Central memory CD8-positive, alpha-beta T cell (primary cell): ENCODE measurements around the gene GPC3.

Source experiments
- ATAC-seq: fragments of 150-1000 bp; cut with Tn5 transposase; replicated peaks from 2 replicates; pipeline ENCODE4 v1.10.0; 2022; ENCODE audit warnings: mild to moderate bottlenecking, moderate FRiP score, moderate number of reproducible peaks; ENCODE audit not compliant: poor library complexity, severe bottlenecking; ENCODE audit errors: extremely low read depth
- DNase-seq, 2 donors: peaks; one replicate each; pipeline ENCODE4 v3.0.0; 2021; ENCODE audit warnings: low spot score in 2 of 2
- H3K27ac Mint-ChIP-seq: one replicate; pipeline ENCODE4 v1.8.0; 2022; ENCODE audit warnings: low read depth, mild to moderate bottlenecking, moderate library complexity, mixed read lengths
- H3K27me3 Mint-ChIP-seq: one replicate; pipeline ENCODE4 v1.8.0; 2022; ENCODE audit warnings: mixed read lengths
- H3K36me3 Mint-ChIP-seq: one replicate; pipeline ENCODE4 v1.8.0; 2022; ENCODE audit warnings: mild to moderate bottlenecking, moderate library complexity, mixed read lengths; ENCODE audit not compliant: insufficient read depth
- H3K4me1 Mint-ChIP-seq: one replicate; pipeline ENCODE4 v1.8.0; 2022; ENCODE audit warnings: mixed read lengths
- H3K4me3 Mint-ChIP-seq: one replicate; pipeline ENCODE4 v1.8.0; 2022; ENCODE audit warnings: mild to moderate bottlenecking, moderate library complexity, mixed read lengths
- H3K9me3 Mint-ChIP-seq: one replicate; pipeline ENCODE4 v1.8.0; 2022; ENCODE audit warnings: mixed read lengths

Gene GPC3

GRCh38 chrX:133973704-133974103, 11.7 kb downstream of the GPC3 start:
- H3K9me3 Mint-ChIP-seq = no peaks in the 10 kb centered on the region
- ATAC-seq = no peak
- no peak overlapping the region for H3K27ac Mint-ChIP-seq
- H3K27me3 Mint-ChIP-seq = peaks cover 20% of the 10 kb centered on the region
- no peak overlapping the region for H3K4me3 Mint-ChIP-seq
- no peak for DNase-seq
- no peaks in the 10 kb centered on the region for H3K4me1 Mint-ChIP-seq
- no peaks in the 10 kb centered on the region for H3K36me3 Mint-ChIP-seq

DNA sequence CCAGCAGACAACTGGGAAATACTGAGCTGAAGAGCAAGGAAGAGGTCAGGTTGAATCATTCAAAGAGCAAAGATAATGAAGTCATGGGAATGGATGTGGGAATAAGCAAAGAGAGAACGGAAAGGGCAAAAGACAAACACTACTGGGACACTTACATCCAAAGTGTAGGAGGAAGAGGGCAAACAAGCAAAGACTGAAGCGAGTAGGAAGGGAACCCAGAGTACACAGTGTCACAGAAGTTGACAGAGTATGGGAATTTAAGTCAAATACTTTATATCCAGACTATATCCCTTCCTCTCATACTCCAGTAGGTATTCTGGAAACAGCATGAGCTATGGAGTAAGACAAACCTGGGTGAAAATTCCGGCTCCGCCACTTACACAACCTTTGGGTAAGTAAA, 12.5 kb downstream of the GPC3 start:
- DNase-seq (no peak), ATAC-seq (no peak)
- no peak overlapping the region for H3K4me3 Mint-ChIP-seq
- H3K4me1 Mint-ChIP-seq = no peaks in the 10 kb centered on the region
- no peaks in the 10 kb centered on the region for H3K36me3 Mint-ChIP-seq
- H3K27ac Mint-ChIP-seq = no peak overlapping the region
- no peaks in the 10 kb centered on the region for H3K9me3 Mint-ChIP-seq
- H3K27me3 Mint-ChIP-seq = peaks cover 20% of the 10 kb centered on the region

- H3K36me3 Mint-ChIP-seq = no peaks in the 10 kb centered on the region
- H3K27ac Mint-ChIP-seq = no peak overlapping the region
- peaks cover 20% of the 10 kb centered on the region for H3K27me3 Mint-ChIP-seq
- ATAC-seq (no peak), DNase-seq (no peak)
- H3K4me3 Mint-ChIP-seq = no peak overlapping the region
- H3K4me1 Mint-ChIP-seq = no peaks in the 10 kb centered on the region
- H3K9me3 Mint-ChIP-seq = no peaks in the 10 kb centered on the region
Measured at GRCh38 chrX:133971586-133971985, 13.8 kb downstream of the GPC3 start.

DNA sequence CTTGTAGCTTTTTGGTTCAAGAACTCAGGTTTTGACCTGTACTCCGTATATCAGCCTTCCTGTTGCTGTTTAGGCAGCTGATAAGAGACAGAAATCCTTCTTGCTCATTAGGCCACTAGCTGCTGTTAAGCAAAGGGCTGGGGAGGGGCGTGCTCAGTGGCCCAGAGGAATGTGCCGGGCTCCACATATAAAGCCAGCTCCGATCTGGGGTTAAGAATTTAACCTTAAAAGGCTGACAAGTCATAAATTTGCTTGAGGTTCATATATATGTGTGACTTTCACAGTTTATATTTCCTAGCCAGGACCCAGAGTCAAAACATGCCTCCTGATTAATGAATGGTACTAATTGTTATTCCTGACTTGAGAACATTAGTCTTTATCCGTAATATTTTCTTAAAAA, 15.3 kb downstream of the GPC3 start:
- H3K36me3 Mint-ChIP-seq = no peaks in the 10 kb centered on the region
- H3K4me1 Mint-ChIP-seq = no peaks in the 10 kb centered on the region
- H3K4me3 Mint-ChIP-seq = no peak overlapping the region
- no peaks in the 10 kb centered on the region for H3K9me3 Mint-ChIP-seq
- ATAC-seq (no peak), DNase-seq (no peak)
- peaks cover 31% of the 10 kb centered on the region for H3K27me3 Mint-ChIP-seq
- H3K27ac Mint-ChIP-seq = no peak overlapping the region

DNA sequence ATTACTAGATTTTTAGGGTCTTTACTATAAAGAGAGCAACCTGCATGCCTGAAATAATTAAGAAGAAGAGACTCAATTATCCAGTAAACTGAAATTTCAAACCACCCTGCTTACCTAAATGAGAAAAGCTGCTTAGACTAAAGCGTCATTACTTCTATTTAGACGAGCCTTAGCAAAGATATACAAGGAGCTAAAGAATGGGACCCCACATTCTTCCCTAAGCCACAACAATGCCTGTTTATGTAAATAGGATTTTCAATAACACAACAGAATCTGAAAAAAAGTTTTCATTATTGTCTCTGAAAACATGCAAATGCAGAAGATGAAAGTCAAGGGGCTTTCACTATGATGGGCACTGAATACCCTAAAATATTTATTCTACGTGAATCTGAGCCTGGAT, 16.2 kb downstream of the GPC3 start:
- Mint-ChIP-seq H3K4me3 (no peak overlapping the region), H3K9me3 (no peaks in the 10 kb centered on the region), H3K36me3 (no peaks in the 10 kb centered on the region), H3K4me1 (no peaks in the 10 kb centered on the region), H3K27me3 (peaks cover 35% of the 10 kb centered on the region), H3K27ac (no peak overlapping the region)
- DNase-seq (no peak), ATAC-seq (no peak)

GRCh38 chrX:133968109-133968508, 17.3 kb downstream of the GPC3 start:
- Mint-ChIP-seq H3K27me3 (peaks cover 34% of the 10 kb centered on the region), H3K9me3 (no peaks in the 10 kb centered on the region), H3K27ac (no peak overlapping the region), H3K4me1 (no peaks in the 10 kb centered on the region), H3K4me3 (no peak overlapping the region), H3K36me3 (no peaks in the 10 kb centered on the region)
- ATAC-seq = no peak
- no peak for DNase-seq

DNA sequence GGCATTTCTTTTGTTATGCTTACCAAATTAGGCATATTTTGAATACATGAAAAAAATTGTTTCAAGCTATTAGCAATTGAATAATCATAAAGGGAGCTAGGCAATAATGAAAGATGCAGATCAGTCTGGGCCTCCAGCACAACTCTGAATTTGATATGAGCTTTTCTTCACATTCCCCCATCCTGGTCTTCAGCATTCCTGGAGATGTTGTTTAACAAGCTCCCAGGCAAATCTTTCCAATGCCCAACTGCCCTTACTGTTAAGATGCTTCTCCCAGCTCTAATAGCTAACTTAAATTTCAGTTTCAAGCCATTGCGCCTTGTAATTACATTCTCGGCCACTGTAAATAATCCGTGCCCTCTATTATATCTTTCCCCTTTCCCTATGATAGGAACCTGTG, 19.2 kb downstream of the GPC3 start:
- Mint-ChIP-seq H3K9me3 (no peaks in the 10 kb centered on the region), H3K36me3 (no peaks in the 10 kb centered on the region), H3K27me3 (peaks cover 25% of the 10 kb centered on the region), H3K27ac (no peak overlapping the region), H3K4me3 (no peak overlapping the region), H3K4me1 (no peaks in the 10 kb centered on the region)
- ATAC-seq (no peak), DNase-seq (no peak)

DNA sequence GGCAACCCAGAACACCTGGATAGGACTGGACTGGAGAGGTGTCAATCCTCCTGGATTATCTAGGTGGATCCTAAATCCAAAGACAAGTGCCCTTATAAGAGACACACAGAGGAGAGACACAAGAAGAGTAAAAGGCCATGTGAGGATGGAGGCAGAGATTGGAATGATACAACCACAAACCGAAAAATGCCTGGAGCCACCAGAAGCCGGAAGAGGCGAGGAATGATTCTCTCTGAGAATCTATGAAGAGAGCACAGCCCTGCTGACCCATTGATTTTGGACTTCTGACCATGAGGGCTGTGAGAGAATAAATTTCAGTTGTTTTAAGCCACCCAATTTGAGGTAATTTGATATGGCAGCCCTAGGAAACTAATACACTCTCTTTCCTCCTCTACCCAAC, 20.1 kb downstream of the GPC3 start:
- H3K4me1 Mint-ChIP-seq = no peaks in the 10 kb centered on the region
- H3K36me3 Mint-ChIP-seq = no peaks in the 10 kb centered on the region
- H3K27ac Mint-ChIP-seq = no peak overlapping the region
- ATAC-seq = no peak
- no peaks in the 10 kb centered on the region for H3K9me3 Mint-ChIP-seq
- H3K4me3 Mint-ChIP-seq = no peak overlapping the region
- DNase-seq = no peak
- H3K27me3 Mint-ChIP-seq = peaks cover 25% of the 10 kb centered on the region

DNA sequence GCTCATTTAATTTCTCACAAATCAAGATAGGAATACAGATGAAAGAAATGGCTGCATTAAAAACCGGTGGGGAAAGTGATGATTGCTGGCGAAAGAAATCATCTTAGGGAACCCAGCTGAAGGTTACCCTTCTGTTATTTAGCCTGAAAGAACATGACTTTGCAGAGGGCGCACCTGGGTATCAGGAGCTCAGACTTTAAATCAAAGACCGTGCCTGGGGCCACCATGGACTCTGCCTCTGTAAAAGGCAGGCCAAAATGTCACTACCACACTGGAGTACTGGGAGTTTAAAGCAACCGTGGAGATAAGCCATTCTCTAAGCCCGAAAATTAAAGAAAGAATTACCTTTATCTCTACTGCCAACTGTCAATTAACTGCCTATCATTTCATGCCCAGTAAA, 24.3 kb downstream of the GPC3 start:
- Mint-ChIP-seq H3K4me3 (no peak overlapping the region), H3K36me3 (no peaks in the 10 kb centered on the region), H3K4me1 (no peaks in the 10 kb centered on the region), H3K27ac (no peak overlapping the region), H3K9me3 (no peaks in the 10 kb centered on the region), H3K27me3 (peaks cover 14% of the 10 kb centered on the region)
- ATAC-seq (no peak), DNase-seq (no peak)

DNA sequence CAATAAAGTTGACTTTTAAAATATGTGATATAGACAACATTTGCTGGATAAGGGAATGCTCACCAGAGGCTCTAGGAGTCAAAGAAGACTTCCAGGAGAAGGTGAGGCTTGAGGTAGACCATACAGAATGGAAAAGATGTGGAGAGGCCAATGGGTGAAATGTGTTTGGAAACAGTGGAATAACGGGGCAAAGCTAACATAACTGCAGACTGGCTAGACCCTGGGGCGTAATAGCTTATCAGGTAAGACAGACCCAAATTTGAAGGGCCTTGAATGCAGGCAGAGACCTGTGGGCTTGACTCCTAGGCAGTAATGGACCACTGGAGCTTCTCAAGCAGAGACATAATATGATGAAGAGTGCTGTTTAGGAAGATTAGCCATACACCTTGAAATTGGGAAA, 25.4 kb downstream of the GPC3 start:
- no peak for DNase-seq
- no peak overlapping the region for H3K4me3 Mint-ChIP-seq
- H3K27me3 Mint-ChIP-seq = peaks cover 11% of the 10 kb centered on the region
- H3K4me1 Mint-ChIP-seq = no peaks in the 10 kb centered on the region
- H3K36me3 Mint-ChIP-seq = no peaks in the 10 kb centered on the region
- no peak overlapping the region for H3K27ac Mint-ChIP-seq
- no peak for ATAC-seq
- H3K9me3 Mint-ChIP-seq = no peaks in the 10 kb centered on the region

DNA sequence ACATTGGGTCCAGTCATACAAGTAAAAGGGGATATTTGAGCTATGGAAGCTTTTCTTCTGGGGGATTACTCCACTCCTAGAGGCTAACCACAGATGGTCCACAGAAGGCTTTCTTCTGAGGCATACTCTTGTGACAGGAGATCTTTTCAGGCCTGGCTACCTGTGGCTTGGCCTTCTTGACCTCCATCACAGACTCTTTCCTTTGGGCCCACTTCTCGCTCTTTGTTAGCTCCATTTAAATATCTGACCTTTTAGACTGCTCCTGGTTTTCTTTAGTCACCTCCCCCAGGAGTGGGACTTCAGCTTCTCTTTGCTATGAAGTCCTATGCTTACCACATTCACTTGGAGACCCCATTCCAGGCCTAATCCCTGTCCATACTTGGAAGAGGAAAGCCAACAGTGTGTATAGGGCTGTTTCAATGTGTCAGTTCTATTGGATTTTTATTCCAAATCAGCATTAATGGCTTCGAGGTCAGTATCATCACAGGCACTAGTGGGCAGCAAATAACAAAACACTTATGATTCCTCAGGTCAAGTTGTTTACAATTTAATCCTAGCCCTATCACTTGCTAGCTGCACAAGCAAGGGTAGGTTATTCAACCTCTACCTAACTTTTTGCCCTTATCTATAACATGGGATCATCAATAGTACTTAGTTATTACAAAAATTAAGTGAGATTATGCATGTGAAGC, 26.3 kb downstream of the GPC3 start:
- H3K9me3 Mint-ChIP-seq = no peaks in the 10 kb centered on the region
- H3K4me1 Mint-ChIP-seq = no peaks in the 10 kb centered on the region
- ATAC-seq (no peak), DNase-seq (no peak)
- H3K27me3 Mint-ChIP-seq = peaks cover 12% of the 10 kb centered on the region
- no peak overlapping the region for H3K27ac Mint-ChIP-seq
- no peak overlapping the region for H3K4me3 Mint-ChIP-seq
- H3K36me3 Mint-ChIP-seq = no peaks in the 10 kb centered on the region

- H3K36me3 Mint-ChIP-seq = no peaks in the 10 kb centered on the region
- no peaks in the 10 kb centered on the region for H3K9me3 Mint-ChIP-seq
- DNase-seq (no peak), ATAC-seq (no peak)
- no peak overlapping the region for H3K4me3 Mint-ChIP-seq
- no peaks in the 10 kb centered on the region for H3K4me1 Mint-ChIP-seq
- peaks cover 21% of the 10 kb centered on the region for H3K27me3 Mint-ChIP-seq
- H3K27ac Mint-ChIP-seq = no peak overlapping the region
Measured at GRCh38 chrX:133956570-133957340, 28.6 kb downstream of the GPC3 start.

GRCh38 chrX:133953785-133954355, 31.5 kb downstream of the GPC3 start:
- Mint-ChIP-seq H3K36me3 (no peaks in the 10 kb centered on the region), H3K27ac (no peak overlapping the region), H3K4me1 (no peaks in the 10 kb centered on the region), H3K4me3 (no peak overlapping the region), H3K9me3 (no peaks in the 10 kb centered on the region), H3K27me3 (peaks cover 21% of the 10 kb centered on the region)
- DNase-seq = no peak
- ATAC-seq = no peak
